Mesothelial cell of epicardium (in vitro differentiated cells): ENCODE results near the gene TAF8. TPM values are rescaled to one million over a fixed set of nuclear protein-coding genes. Genes with fewer than 3 reads are reported as not detected.

Source experiments
- DNase-seq, 2 experiments: peaks; one replicate each; pipeline ENCODE4 v3.0.0; 2021; ENCODE audit warnings: low spot score in 2 of 2; ENCODE audit not compliant: unreplicated experiment in 2 of 2
- H3K27ac Mint-ChIP-seq: 2 replicates; pipeline ENCODE4 v1.8.0; 2021; ENCODE audit warnings: mixed read lengths
- H3K27me3 Mint-ChIP-seq: 2 replicates; pipeline ENCODE4 v1.8.0; 2021; ENCODE audit warnings: low read depth, mixed read lengths
- H3K36me3 Mint-ChIP-seq: 2 replicates; pipeline ENCODE4 v1.8.0; 2021; ENCODE audit warnings: mixed read lengths
- H3K4me1 Mint-ChIP-seq: 2 replicates; pipeline ENCODE4 v1.8.0; 2021; ENCODE audit warnings: mixed read lengths
- H3K4me3 Mint-ChIP-seq: 2 replicates; pipeline ENCODE4 v1.8.0; 2021; ENCODE audit warnings: mild to moderate bottlenecking, moderate library complexity, mixed read lengths
- H3K9me3 Mint-ChIP-seq: 2 replicates; pipeline ENCODE4 v1.8.0; 2021; ENCODE audit warnings: mixed read lengths
- CTCF ChIP-seq: fragments of 200-600 bp; sonication (generic); IDR thresholded peaks from one replicate; pipeline ENCODE4 v1.5.0; 2021; ENCODE audit warnings: antibody characterized with exemption; ENCODE audit not compliant: unreplicated experiment
- total RNA-seq: library from RNA; stranded (reverse); gene quantifications from 3 replicates; pipeline ENCODE4 v1.2.1, GENCODE V29; 2021

The TAF8 gene
- total RNA-seq, 1 donor from 2014 or later, result 38.9 TPM

- H3K4me3 Mint-ChIP-seq, result no peak overlapping the region
- TF ChIP-seq CTCF, result no peak
- no peaks in the 10 kb centered on the region for H3K4me1 Mint-ChIP-seq
- no peaks in the 10 kb centered on the region for H3K27me3 Mint-ChIP-seq
- no peak for DNase-seq
- no peaks in the 10 kb centered on the region for H3K9me3 Mint-ChIP-seq
- H3K27ac Mint-ChIP-seq, result no peak overlapping the region
- peaks cover 8% of the 10 kb centered on the region for H3K36me3 Mint-ChIP-seq
Observed at GRCh38 chr6:42084889-42085288, 34.6 kb downstream of the TAF8 start.

DNA sequence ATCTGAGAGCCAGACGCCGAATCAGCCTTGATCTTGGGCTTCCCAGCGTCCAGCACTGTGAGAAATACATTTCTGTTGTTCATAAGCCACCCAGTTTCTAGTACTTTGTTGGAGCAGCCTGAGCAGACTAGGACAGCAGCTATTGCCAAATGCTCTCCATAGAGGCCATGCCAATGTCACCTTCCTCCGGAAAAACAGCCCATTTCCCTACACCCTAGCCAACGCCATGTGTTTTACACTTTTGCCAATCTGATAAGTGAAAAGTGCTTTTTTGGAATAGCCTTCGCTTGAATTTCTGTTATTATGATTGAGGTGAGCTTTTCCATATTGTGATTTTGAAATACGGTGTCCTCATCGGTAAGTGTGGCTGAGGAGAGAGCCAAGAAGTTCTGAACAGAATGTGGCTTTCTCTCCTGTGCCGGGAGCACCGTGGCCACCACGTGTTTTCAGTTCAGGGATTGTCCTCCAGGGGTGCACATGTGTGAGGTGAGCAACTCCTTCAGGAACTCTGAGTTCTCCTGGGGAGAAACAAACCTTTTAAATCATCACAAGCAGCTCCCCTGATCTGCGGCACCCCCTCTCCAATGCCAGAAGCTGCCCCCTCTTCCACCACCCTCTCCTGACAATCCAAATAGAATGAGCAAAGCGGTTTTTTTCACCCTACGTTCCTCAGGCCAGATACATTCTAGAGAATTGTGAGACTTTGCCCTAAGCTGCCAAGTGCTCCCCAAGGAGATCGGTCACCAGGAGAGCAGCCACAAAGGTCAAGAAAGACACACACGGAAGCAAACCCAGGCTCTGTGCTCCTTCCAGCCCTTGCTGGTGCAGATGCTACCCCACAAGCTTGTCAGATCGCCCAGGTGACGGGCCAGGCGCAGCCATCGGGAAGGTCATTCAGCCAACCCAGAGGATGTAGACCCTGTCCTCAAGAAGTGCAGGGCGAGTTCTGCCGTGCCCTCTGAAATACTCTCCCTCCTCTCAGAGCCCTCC is 36.0 kb downstream of the TAF8 start:
- no peak overlapping the region for H3K4me3 Mint-ChIP-seq
- peaks cover 7% of the 10 kb centered on the region for H3K36me3 Mint-ChIP-seq
- H3K27ac Mint-ChIP-seq, result no peak overlapping the region
- no peaks in the 10 kb centered on the region for H3K4me1 Mint-ChIP-seq
- H3K9me3 Mint-ChIP-seq, result no peaks in the 10 kb centered on the region
- peak; percentile 25 for TF ChIP-seq CTCF
- DNase-seq, result no peak
- H3K27me3 Mint-ChIP-seq, result no peaks in the 10 kb centered on the region

DNA sequence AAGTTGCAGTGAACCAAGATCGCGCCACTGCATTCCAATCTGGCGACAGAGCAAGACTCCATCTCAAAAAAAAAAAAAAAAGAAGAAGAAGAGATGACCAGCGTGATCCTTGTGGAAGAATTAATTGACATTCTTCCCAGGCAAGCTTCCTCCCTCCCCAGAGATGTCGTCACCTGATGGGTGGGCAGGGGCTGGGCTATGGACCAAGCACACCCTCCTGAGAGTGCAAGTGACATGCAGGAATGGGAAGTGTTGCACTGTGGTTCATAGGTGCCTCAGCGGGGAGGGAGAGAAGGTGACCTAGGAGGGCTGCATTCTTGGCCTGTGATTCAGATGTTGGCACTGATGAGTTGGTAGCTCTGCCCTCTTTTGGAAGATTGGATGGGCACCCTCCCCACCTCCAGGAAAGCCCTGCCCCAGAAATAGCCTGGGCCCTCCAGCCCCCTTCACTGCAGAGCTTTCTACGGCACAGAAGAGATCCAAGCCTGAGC is 37.8 kb downstream of the TAF8 start:
- no peaks in the 10 kb centered on the region for H3K9me3 Mint-ChIP-seq
- H3K27ac Mint-ChIP-seq, result no peak overlapping the region
- peaks cover 3% of the 10 kb centered on the region for H3K36me3 Mint-ChIP-seq
- H3K4me1 Mint-ChIP-seq, result no peaks in the 10 kb centered on the region
- no peaks in the 10 kb centered on the region for H3K27me3 Mint-ChIP-seq
- DNase-seq, result no peak
- no peak for TF ChIP-seq CTCF
- no peak overlapping the region for H3K4me3 Mint-ChIP-seq

DNA sequence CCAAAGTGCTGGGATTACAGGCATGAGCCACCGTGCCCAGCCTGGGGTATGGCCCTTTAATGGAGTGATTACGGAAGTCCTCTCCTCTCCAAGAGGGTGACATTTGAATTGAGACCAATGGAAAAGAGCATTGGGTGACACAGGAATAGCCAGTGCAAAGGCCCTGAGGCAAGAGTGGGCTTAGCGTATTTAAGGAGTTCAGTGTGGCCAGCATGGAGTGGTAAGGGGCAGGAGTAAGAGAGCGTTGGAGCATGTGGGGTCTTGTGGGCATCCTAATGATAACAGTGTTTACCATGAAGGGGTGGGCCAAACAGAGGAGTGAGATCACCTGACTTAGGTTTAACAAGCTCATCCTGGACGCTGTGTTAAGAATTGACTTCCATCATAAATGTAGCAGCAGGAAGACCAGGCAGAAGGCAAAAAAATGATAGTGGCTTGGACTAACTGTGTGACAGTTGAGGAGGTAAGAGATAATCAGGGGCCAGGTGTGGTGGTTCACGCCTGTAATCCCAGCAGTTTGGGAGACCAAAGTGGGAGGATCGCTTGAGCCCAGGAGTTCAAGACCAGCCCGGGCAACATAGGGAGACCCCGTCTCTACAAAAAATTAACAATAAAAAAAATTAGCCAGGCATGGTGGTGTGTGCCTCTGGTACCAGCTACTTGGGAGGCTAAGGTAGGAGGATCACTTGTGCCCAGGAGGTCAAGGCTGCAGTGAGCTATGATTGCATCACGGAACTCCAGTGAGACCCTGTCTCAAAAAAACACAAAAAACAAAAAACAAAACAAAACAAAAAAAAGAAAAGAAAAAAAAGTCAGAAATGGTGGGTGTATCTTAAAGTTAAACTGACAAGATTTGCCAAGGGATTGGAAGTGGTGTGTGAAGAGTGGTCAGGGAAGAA is 40.7 kb downstream of the TAF8 start:
- Mint-ChIP-seq H3K4me3 (no peak overlapping the region), H3K4me1 (no peaks in the 10 kb centered on the region), H3K27me3 (peaks cover 4% of the 10 kb centered on the region), H3K9me3 (no peaks in the 10 kb centered on the region), H3K36me3 (no peaks in the 10 kb centered on the region), H3K27ac (no peak overlapping the region)
- TF ChIP-seq CTCF, result no peak
- no peak for DNase-seq

DNA sequence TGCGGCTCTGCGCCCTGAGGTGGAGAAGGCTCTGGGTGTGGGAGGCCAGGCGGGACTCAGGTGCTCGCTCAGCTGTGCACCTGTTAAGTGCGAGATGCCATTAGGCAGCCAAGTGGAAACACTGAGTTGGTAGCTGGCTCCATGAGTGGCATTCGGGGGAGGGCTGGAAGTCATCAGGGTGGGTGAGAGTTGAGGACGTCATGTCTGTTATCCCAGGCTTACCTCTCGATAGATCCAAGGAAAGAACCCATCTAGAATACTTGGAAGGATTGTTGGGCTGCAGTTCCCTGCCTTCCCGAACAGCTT is 41.3 kb downstream of the TAF8 start:
- no peaks in the 10 kb centered on the region for H3K36me3 Mint-ChIP-seq
- TF ChIP-seq CTCF, result no peak
- peaks cover 4% of the 10 kb centered on the region for H3K27me3 Mint-ChIP-seq
- no peak overlapping the region for H3K4me3 Mint-ChIP-seq
- DNase-seq, result no peak
- no peaks in the 10 kb centered on the region for H3K4me1 Mint-ChIP-seq
- no peak overlapping the region for H3K27ac Mint-ChIP-seq
- no peaks in the 10 kb centered on the region for H3K9me3 Mint-ChIP-seq
